IMR-90 (cell line): ENCODE measurements around the gene CXCL6. TPM values are rescaled to one million over a fixed set of nuclear protein-coding genes. Genes with fewer than 3 reads are reported as not detected.

Source experiments
- ATAC-seq: fragments of 200-7000 bp; cut with Tn5 transposase; 2 replicates; pipeline ENCODE4 v1.9.1; 2020; ENCODE audit warnings: low read depth, mild to moderate bottlenecking, moderate library complexity
- BruUV-seq: library from RNA; stranded (reverse); fragments of 400-500 nt; replicated peaks from 2 replicates; lab custom pipeline; 2021; lab: Mats Ljungman, UMichigan
- CTCF ChIA-PET: fragments of 300-600 bp; formaldehyde crosslinking; extraction: SDS; loops from one replicate; lab custom pipeline; 2021; ENCODE audit warnings: antibody characterized with exemption; lab: Yijun Ruan, JAX
- POLR2A ChIA-PET: fragments of 300-600 bp; sonication (Branson Sonifier 250); formaldehyde crosslinking; loops from one replicate; lab custom pipeline; 2022; ENCODE audit warnings: antibody characterized with exemption; ENCODE audit not compliant: unreplicated experiment; lab: Charles Lee
- DNase-seq: peaks from one replicate; pipeline ENCODE4 v3.0.0; 2013
- H2AFZ ChIP-seq: replicated peaks from 2 replicates; pipeline ENCODE3; 2013; ENCODE audit warnings: low read length, mild to moderate bottlenecking; ENCODE audit not compliant: poor library complexity
- H2AK5ac ChIP-seq: 2 replicates; pipeline ENCODE4 v1.6.1; 2013; ENCODE audit warnings: low read depth, low read length, inconsistent platforms
- H2AK9ac ChIP-seq: replicated peaks from 2 replicates; pipeline ENCODE3; 2013; ENCODE audit warnings: mild to moderate bottlenecking, low read depth, low read length, moderate library complexity; ENCODE audit not compliant: poor library complexity
- H2BK120ac ChIP-seq: 2 replicates; pipeline ENCODE4 v1.6.1; 2013; ENCODE audit warnings: low read depth, low read length, inconsistent platforms
- H2BK15ac ChIP-seq: 3 replicates; pipeline ENCODE4 v1.6.1; 2013; ENCODE audit warnings: low read depth, low read length, inconsistent platforms
- H2BK20ac ChIP-seq: 2 replicates; pipeline ENCODE4 v1.6.1; 2013; ENCODE audit warnings: low read depth, mild to moderate bottlenecking, inconsistent platforms, low read length, moderate library complexity
- H2BK5ac ChIP-seq: 2 replicates; pipeline ENCODE4 v1.6.1; 2013; ENCODE audit warnings: mild to moderate bottlenecking, low read depth, low read length, inconsistent platforms; ENCODE audit not compliant: poor library complexity, severe bottlenecking
- H3K14ac ChIP-seq: replicated peaks from 2 replicates; pipeline ENCODE4 v1.6.1; 2013; ENCODE audit warnings: low read depth, low read length, inconsistent platforms
- H3K18ac ChIP-seq: 2 replicates; pipeline ENCODE4 v1.6.1; 2013; ENCODE audit warnings: low read depth, low read length, control low read depth
- H3K23ac ChIP-seq: 2 replicates; pipeline ENCODE4 v1.6.1; 2013; ENCODE audit warnings: low read depth, low read length, inconsistent platforms
- H3K27ac ChIP-seq: 2 replicates; pipeline ENCODE4 v1.5.1; 2013; ENCODE audit warnings: mild to moderate bottlenecking, control low read depth, low read length; ENCODE audit not compliant: insufficient read depth
- H3K27me3 ChIP-seq: 2 replicates; pipeline ENCODE4 v1.6.1; 2013; ENCODE audit warnings: low read length; ENCODE audit not compliant: control insufficient read depth, insufficient read depth
- H3K36me3 ChIP-seq: 2 replicates; pipeline ENCODE4 v1.6.1; 2013; ENCODE audit warnings: low read length, mixed read lengths; ENCODE audit not compliant: control insufficient read depth, insufficient read depth
- H3K4ac ChIP-seq: 2 replicates; pipeline ENCODE4 v1.6.1; 2013; ENCODE audit warnings: low read depth, low read length, inconsistent platforms
- H3K4me1 ChIP-seq: 2 replicates; pipeline ENCODE4 v1.6.1; 2013; ENCODE audit warnings: low read length, mixed read lengths; ENCODE audit not compliant: control insufficient read depth, insufficient read depth
- H3K4me2 ChIP-seq: 2 replicates; pipeline ENCODE4 v1.6.1; 2013; ENCODE audit warnings: low read depth, mild to moderate bottlenecking, control low read depth, low read length, moderate library complexity
- H3K4me3 ChIP-seq: 2 replicates; pipeline ENCODE4 v1.5.1; 2013; ENCODE audit warnings: low read depth, mild to moderate bottlenecking, control low read depth, low read length, moderate library complexity; ENCODE audit not compliant: insufficient read depth
- H3K56ac ChIP-seq: 2 replicates; pipeline ENCODE4 v1.6.1; 2013; ENCODE audit warnings: low read length, inconsistent platforms; ENCODE audit not compliant: insufficient read depth; ENCODE audit errors: extremely low read depth
- H3K79me1 ChIP-seq, 2 experiments: 2 replicates each; pipeline ENCODE4 v1.6.1; 2013; ENCODE audit warnings: low read length in 2 of 2, inconsistent platforms in 1 of 2, low read depth in 1 of 2
- H3K9ac ChIP-seq: 2 replicates; pipeline ENCODE4 v1.6.1; 2013; ENCODE audit warnings: low read depth, low read length, control low read depth
- H3K9me1 ChIP-seq: 2 replicates; pipeline ENCODE4 v1.6.1; 2013; ENCODE audit warnings: low read length, inconsistent platforms; ENCODE audit not compliant: insufficient read depth
- H3K9me3 ChIP-seq: 2 replicates; pipeline ENCODE4 v1.6.1; 2013; ENCODE audit warnings: low read length; ENCODE audit not compliant: control insufficient read depth, insufficient read depth
- H4K20me1 ChIP-seq: 2 replicates; pipeline ENCODE4 v1.6.1; 2013; ENCODE audit warnings: low read length, inconsistent platforms; ENCODE audit not compliant: insufficient read depth
- H4K5ac ChIP-seq: 2 replicates; pipeline ENCODE4 v1.6.1; 2013; ENCODE audit warnings: mild to moderate bottlenecking, low read depth, low read length, control low read depth
- H4K8ac ChIP-seq, 2 experiments: 2 replicates each; pipeline ENCODE4 v1.6.1; 2013; ENCODE audit warnings: low read depth in 2 of 2, low read length in 2 of 2, control low read depth in 1 of 2, inconsistent platforms in 1 of 2
- H4K91ac ChIP-seq: 2 replicates; pipeline ENCODE4 v1.6.1; 2013; ENCODE audit warnings: low read depth, low read length, inconsistent platforms; ENCODE audit not compliant: insufficient read depth
- BHLHE40 ChIP-seq: fragments of 150-350 bp; IDR thresholded peaks from 2 replicates; pipeline ENCODE4 v1.6.1; 2016; ENCODE audit warnings: mild to moderate bottlenecking, low read depth, low read length
- CEBPB ChIP-seq: IDR thresholded peaks from 2 replicates; pipeline ENCODE4 v1.6.1; 2012; ENCODE audit warnings: low read depth, low read length, improper control_type of control experiment
- CHD1 ChIP-seq: IDR thresholded peaks from 2 replicates; pipeline ENCODE4 v1.6.1; 2012; ENCODE audit warnings: low read depth, low read length, improper control_type of control experiment
- CTCF ChIP-seq: conservative IDR thresholded peaks from 2 replicates; pipeline ENCODE4 v1.5.1; 2012; ENCODE audit warnings: mild to moderate bottlenecking, low read depth, low read length, improper control_type of control experiment
- ELK1 ChIP-seq: fragments of 150-350 bp; IDR thresholded peaks from 2 replicates; pipeline ENCODE4 v1.6.1; 2016; ENCODE audit warnings: low read depth, mild to moderate bottlenecking, low read length, moderate library complexity, borderline replicate concordance
- FOS ChIP-seq: fragments of 150-350 bp; IDR thresholded peaks from 2 replicates; pipeline ENCODE4 v1.6.1; 2016; ENCODE audit warnings: low read depth, low read length
- MAFK ChIP-seq: IDR thresholded peaks from 2 replicates; pipeline ENCODE4 v1.6.1; 2012; ENCODE audit warnings: low read depth, low read length, improper control_type of control experiment
- MAZ ChIP-seq: IDR thresholded peaks from 2 replicates; pipeline ENCODE4 v1.6.1; 2012; ENCODE audit warnings: low read depth, mild to moderate bottlenecking, low read length, improper control_type of control experiment, moderate library complexity, borderline replicate concordance
- MXI1 ChIP-seq: IDR thresholded peaks from 2 replicates; pipeline ENCODE4 v1.6.1; 2012; ENCODE audit warnings: low read depth, mild to moderate bottlenecking, low read length, moderate library complexity, borderline replicate concordance
- NFE2L2 ChIP-seq: fragments of 150-350 bp; IDR thresholded peaks from 2 replicates; pipeline ENCODE4 v1.6.1; 2016; ENCODE audit warnings: low read depth, mild to moderate bottlenecking, low read length
- POLR2A ChIP-seq: IDR thresholded peaks from 2 replicates; pipeline ENCODE4 v1.6.1; 2012; ENCODE audit warnings: mild to moderate bottlenecking, low read depth, low read length
- RAD21 ChIP-seq: IDR thresholded peaks from 2 replicates; pipeline ENCODE4 v1.6.1; 2012; ENCODE audit warnings: low read length, improper control_type of control experiment
- RCOR1 ChIP-seq: IDR thresholded peaks from 2 replicates; pipeline ENCODE4 v1.6.1; 2012; ENCODE audit warnings: mild to moderate bottlenecking, low read length, improper control_type of control experiment; ENCODE audit not compliant: insufficient replicate concordance
- RFX5 ChIP-seq: IDR thresholded peaks from 2 replicates; pipeline ENCODE4 v1.8.0; 2012; ENCODE audit warnings: low read depth, mild to moderate bottlenecking, low read length, moderate library complexity
- SMC3 ChIP-seq: fragments of 150-350 bp; IDR thresholded peaks from 2 replicates; pipeline ENCODE4 v1.6.1; 2016; ENCODE audit warnings: low read depth, mild to moderate bottlenecking, antibody characterized with exemption, low read length, moderate library complexity
- USF2 ChIP-seq: fragments of 150-350 bp; IDR thresholded peaks from 2 replicates; pipeline ENCODE4 v1.6.1; 2017; ENCODE audit warnings: mild to moderate bottlenecking, antibody characterized with exemption, low read length, low read depth
- WGBS, 2 experiments: methylation state at CpG; one replicate each; pipeline versions ENCODE4 v1.1.5 to v1.1.7; 2013; ENCODE audit warnings: missing lambda C conversion rate in 2 of 2; ENCODE audit not compliant: insufficient read length in 1 of 2; ENCODE audit errors: extremely low coverage in 2 of 2; 5-methylcytosine and 5-hydroxymethylcytosine counted together
- dilution Hi-C: fragments of 300-500 bp; cut with HindIII; formaldehyde crosslinking; loops from one replicate; pipeline ENCODE4 v1.14.3; 2018; ENCODE audit warnings: low sequenced_read_pairs; ENCODE audit not compliant: unreplicated experiment
- in situ Hi-C: fragments of 300-500 bp; cut with MboI; formaldehyde crosslinking; loops from 3 replicates; pipeline ENCODE4 v1.14.3; 2019; ENCODE audit warnings: low sequenced_read_pairs, inconsistent platforms, mixed read lengths
- intact Hi-C: fragments of 100-400 bp; cut with micrococcal nuclease; formaldehyde crosslinking; loops from 2 replicates; pipeline ENCODE4 v1.10.0; 2022
- polyA plus RNA-seq, 3 experiments: library from polyadenylated mRNA; depleted of rRNA; stranded (reverse); fragments of >200 nt; gene quantifications; 2 replicates each; pipeline ENCODE4 v1.2.3, GENCODE V29; 2012; ENCODE audit warnings: low replicate concordance in 1 of 3
- total RNA-seq: library from RNA; depleted of rRNA; stranded (reverse); fragments of >200 nt; gene quantifications from 2 replicates; pipeline ENCODE4 v1.2.3, GENCODE V29; 2012

CXCL6 gene
- total and polyA plus RNA-seq, 2 of the 4 experiments (the other 2 are of a cell fraction) = not detected

GRCh38 chr4:73839071-73839470 is 2.6 kb downstream of the CXCL6 start:
- no TSS peak for BruUV-seq
- Histone ChIP-seq H2AK5ac (no peak overlapping the region), H4K20me1 (no peaks in the 10 kb centered on the region), H3K23ac (no peak overlapping the region), H3K4me2 (no peak overlapping the region), H3K4ac (no peak overlapping the region), H3K4me3 (no peak overlapping the region), H3K56ac (no peak overlapping the region), H2AK9ac (no peak overlapping the region), H3K14ac (no peak overlapping the region), H3K27me3 (peaks cover 15% of the 10 kb centered on the region), H3K4me1 (0 out of 2 replicates have a peak, but pooled peaks cover 2% of the 10 kb centered on the region), H2AFZ (no peak overlapping the region), H2BK120ac (no peak overlapping the region), H3K9ac (no peak overlapping the region), H3K79me1 (no peaks in the 10 kb centered on the region), H3K18ac (no peak overlapping the region), H2BK20ac (no peak overlapping the region), H4K5ac (no peak overlapping the region), H3K27ac (no peak overlapping the region), H4K8ac (no peak overlapping the region), H2BK5ac (no peak overlapping the region), H2BK15ac (no peak overlapping the region), H4K91ac (no peak overlapping the region), H3K9me1 (no peaks in the 10 kb centered on the region; the same call in 1 of the 2 replicates), H3K36me3 (no peaks in the 10 kb centered on the region), H3K9me3 (no peaks in the 10 kb centered on the region)
- intact Hi-C loops (no loop called here), dilution Hi-C loops (no loop called here), in situ Hi-C loops (no loop called here)
- ChIA-PET CTCF (interaction anchor here (0.5 kb wide), 1 partner anchor 9 kb away, joined by 4 read pairs; no protein-coding TSS in a partner anchor), POLR2A (no interaction called here)
- DNase-seq (no peak), ATAC-seq (no peak)
- no peak for TF ChIP-seq RFX5
- TF ChIP-seq USF2 = no peak
- TF ChIP-seq CEBPB = no peak
- no peak for TF ChIP-seq ELK1
- TF ChIP-seq CHD1 = no peak
- no peak for TF ChIP-seq MAFK
- no peak for TF ChIP-seq MAZ
- no peak for TF ChIP-seq RAD21
- TF ChIP-seq SMC3 = no peak
- TF ChIP-seq NFE2L2 = no peak
- no peak for TF ChIP-seq CTCF
- TF ChIP-seq FOS = no peak
- no peak for TF ChIP-seq RCOR1
- TF ChIP-seq POLR2A = no peak
- TF ChIP-seq MXI1 = no peak
- TF ChIP-seq BHLHE40 = no peak
- no CpG with 5 or more reads among the region's 5 CpGs for WGBS, 2 experiments
